ENCODE data around the gene ADPRH.

DNA sequence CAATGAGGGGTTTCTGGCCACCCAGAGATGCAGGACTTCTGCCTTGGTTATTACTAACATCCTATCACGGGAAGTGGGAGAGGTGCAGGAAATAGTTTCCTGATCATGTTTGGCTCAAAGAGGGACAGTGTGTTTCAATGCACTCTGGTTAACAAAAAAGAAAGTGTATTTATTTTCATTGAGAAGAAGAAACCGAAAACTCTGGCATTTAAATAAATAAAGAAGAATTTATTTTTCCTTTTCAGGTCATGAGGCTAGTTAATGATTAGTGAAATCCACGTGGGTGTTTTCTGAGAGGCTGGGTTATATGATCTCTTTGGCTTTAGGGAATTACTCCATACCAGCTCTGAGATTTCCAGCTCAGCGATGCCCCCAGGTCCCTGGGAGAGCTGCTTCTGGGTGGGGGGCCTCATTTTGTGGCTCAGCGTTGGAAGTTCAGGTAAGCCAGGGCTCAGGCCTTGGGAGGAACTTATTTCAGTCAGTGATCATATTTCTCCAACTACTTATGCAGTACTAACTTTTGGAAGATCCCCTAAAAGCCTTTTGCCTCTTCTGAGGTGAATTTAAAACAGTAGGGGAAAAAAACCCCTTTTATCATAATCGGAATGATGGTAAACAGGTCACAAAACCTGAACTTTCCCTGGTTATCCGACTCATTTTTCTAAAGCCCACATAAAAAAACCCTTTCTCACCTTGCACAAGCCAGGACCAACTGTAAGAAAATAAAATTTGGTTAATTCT, 18.4 kb downstream of the ADPRH start, which contains the start of gene PLA1A:
- TF ChIP-seq JUN (CRISPR knock-in tag; IDR thresholded peaks at IDR 0.05) (no peak), ESRRA (CRISPR knock-in tag; IDR thresholded peaks at IDR 0.05; ENCODE audit: borderline replicate concordance) (no peak), ZNF423 (CRISPR knock-in tag; IDR thresholded peaks at IDR 0.05) (no peak)
